Measurements from ENCODE around the gene HSPH1. TPM values are rescaled to one million over a fixed set of nuclear protein-coding genes. Genes with fewer than 3 reads are reported as not detected.

Gene HSPH1
- 30.5 and 53.4 TPM in 2 replicates for total RNA-seq

DNA sequence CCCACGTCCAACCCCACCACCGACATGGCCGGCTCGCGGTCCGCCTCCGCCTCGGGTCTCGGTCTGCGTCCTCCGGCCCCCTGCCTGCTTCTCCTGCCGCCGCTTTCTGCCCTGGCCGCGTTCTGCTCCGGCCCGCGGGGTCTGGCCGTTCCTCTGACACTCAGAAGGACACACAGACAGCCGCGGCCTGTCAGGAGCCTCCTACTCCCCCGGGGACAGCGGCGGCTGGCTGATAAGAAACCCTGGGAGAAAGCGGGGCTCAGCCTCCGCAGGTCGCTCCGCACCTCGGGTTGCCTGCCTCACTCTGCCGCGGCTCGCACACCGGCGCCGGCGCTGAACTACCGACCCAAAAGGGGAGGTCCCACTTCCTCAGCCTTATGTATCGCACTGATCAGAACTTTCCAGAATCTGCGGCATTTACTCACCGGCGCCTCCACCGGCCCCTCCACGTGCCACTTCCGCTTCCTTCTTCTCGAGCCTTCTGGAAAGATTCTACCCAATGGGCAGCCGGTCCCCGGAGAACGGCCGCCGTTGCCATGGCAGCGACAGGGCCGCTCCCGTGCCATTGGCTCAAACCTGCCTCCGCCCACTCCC, at the start of gene HSPH1:
Gene HSPH1, minus strand, starts transcription at position 348 of the 594 bp plus-strand sequence. Its CDS starts 322 bp downstream, at position 26.
- peak; percentile 98 for DNase-seq (ENCODE audit: low read depth in 2 of 2)

DNA sequence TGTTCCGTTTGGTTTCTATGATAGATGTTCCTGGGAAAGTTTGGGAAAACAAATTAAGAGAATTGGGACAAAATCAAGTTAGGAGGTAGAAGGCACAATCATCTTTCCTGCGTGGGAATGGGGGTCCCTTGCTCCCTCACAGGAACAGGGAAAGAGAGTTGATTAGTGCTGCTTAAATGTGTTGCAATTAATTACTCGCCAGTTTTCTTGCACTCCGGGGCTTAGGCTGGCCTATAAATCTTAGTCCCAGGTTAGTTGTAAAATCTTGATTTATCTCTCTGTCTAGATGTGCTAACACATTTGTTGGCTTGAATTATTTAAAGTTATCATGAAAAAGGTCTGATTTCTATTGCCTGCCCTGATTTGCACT, 48.1 kb upstream of the HSPH1 start:
- DNase-seq (ENCODE audit: low read depth in 2 of 2) = no peak

DNA sequence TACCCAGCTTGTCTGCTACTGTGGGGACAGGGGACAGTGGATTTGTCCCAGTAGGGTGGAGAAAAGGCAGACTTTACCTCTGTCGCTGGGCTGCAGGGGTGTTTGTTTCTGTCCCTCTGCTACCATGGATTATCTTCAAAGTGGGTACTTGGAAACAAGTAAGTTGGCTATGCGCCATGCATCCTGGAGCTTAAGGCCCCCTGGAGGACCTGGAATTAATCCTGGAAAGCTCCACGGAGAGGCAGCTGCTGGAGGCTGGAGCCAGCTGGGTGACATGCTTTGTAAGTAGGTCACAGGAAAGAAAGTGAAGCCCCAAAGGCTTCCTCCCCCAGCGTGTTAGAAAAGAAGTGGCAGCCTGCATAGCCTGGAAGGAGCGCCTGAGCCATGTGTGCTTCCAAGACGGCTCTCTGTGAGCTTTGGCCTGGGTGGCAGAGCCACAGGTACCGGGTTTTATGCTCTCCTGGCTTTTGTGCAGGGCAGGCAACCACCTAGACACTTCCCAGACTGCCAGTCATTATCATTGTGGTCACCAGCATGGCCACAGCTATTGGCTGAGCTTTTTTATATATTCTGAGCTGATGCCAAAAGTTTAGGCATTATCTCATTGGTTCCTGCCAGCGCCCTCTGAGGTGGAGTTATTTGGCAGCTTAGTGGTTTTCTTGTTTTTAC, 47.6 kb upstream of the HSPH1 start:
- peak; percentile 45 to 74 for DNase-seq (ENCODE audit: low read depth in 2 of 2)

DNA sequence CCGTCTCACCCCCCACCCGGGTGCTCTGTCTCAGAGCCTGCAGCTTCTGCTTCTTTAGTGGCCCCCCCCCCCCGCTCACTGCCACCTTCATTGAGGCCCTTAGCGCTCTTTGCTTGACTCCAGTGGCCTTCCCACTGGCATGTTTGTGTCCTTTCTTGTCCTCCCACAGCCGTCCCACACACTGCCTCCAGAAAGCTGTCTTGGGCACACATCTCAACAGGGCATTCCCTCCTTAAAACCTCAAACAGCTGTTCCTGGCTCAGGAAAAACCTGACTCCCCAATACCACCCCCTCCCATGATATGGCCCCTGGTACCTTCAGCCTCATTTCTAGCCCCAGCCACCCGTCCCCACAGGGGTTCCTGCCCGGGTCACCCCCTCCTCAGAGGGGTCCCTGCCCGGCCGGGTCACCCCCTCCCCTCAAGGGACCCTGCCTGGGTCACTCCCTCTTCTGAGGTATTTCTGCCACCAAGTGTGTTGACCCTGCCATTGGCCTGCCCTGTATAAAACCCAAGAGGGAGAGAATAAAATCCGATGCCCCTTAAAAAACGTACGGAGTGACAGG, 46.9 kb upstream of the HSPH1 start:
- DNase-seq (ENCODE audit: low read depth in 2 of 2) = no peak

DNA sequence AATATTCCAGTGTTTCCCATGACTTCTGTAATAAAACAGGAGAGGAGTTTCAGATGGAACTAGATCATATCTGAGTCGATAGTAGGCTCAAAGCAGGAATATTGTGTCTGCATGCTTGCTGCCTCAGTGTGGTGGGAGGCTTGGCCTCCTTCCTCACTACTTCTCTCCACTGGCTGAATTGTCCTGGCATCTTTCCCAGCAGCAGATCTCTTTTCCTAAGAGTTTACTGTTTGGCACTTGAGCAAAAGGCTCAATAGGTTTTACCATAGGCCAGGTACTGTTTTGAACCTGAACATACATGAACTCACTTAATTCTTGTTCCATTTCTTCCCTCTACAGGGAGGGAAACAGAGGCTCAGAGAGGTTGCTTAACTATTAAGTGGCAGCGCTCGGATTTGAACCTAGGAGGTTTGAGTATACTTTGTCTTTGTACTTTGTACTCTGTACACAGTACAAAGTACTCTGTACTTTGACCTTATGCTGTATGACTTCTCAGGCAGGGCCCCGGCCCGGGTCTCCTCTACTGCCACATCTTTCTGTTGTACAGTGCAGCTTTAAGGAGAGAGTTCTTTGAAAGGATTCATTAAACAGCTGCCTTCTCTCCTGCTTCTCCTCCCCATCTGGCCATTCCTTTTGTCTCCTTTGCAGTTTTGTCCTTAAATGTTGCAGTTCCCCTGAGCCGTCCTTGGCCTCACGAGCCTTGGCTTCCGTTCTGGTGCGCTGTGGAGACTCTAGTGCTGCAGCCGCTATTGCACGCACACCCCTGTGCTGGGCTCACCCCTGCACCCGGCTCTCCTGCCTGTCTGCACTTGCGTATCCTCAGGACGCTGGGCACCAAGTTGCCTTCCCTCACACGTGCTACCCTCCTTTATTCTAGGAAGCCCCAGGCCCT, 46.2 kb upstream of the HSPH1 start:
- no peak for DNase-seq (ENCODE audit: low read depth in 2 of 2)

DNA sequence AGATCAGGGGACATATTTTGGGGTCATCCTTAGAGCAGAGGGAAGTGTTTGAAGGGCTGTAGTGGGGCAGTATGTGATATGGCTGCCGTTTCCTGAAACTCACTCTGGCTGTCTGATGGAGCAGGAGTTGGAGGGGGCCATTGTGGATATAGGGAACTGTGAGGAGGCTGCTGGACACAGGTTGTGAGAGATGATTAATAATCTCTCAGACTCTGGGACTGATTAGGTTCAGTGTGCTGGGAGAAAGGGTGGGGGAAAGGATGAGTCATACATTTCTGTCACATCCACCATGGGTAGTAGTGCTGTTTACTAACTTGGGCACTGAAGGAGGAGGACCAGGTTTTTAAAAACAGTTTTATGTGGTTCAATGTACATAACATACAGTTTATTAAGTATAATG, 42.9 kb upstream of the HSPH1 start:
- DNase-seq (ENCODE audit: low read depth in 2 of 2) = peak; percentile 72 to 74

DNA sequence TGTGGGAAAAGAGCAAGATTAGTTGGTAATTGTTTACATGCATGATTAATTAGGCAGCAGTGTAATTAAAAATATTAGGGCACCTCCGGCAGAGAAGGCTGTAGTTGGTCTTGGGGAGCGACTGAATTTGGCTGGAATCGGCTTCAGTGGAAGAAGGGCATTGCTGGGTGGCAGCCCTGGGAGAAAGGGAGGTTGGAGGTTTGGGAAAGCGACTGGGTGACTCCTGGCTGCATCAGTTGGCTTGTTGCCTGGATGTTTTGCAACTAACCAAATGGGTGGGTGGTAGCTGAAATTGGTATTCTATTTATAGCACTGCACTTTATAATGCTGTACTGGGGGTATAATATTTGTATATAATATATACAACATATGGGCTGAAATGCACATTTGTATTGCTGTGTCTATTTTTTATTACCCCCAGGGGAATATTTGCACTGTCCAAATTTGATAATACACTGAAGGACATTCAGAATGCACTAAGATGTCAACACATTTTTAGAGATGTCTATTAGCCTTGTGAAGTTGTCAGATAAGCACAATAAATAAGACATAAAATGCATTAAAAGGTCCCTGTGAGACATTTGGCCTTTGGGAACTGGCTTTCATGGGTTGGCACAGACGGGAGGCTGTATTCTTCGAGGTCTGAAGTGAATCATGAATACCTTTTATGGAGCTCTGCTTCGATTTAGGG, 39.8 kb upstream of the HSPH1 start:
- peak in 1 of 2 donors; percentile 29 for DNase-seq (ENCODE audit: low read depth in 2 of 2)

DNA sequence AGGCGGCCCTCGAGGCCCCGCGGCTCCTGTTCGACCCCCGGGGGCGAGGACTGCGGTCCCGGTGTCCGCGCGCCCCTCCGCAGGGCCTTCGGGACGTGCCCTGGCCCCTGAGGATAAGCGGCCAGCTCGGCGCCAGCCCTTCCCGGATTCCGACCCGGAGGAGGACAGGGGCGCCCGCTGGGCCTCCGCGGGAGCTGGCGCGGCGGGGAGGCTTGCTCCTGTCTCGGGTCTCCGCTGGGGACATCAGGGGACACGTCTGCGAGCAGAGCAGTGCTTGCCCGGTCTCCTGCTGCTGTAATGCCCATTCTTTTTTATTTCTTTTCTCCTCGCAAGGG, 38.9 kb upstream of the HSPH1 start:
- DNase-seq (ENCODE audit: low read depth in 2 of 2) = peak in 1 of 2 donors; percentile 51

DNA sequence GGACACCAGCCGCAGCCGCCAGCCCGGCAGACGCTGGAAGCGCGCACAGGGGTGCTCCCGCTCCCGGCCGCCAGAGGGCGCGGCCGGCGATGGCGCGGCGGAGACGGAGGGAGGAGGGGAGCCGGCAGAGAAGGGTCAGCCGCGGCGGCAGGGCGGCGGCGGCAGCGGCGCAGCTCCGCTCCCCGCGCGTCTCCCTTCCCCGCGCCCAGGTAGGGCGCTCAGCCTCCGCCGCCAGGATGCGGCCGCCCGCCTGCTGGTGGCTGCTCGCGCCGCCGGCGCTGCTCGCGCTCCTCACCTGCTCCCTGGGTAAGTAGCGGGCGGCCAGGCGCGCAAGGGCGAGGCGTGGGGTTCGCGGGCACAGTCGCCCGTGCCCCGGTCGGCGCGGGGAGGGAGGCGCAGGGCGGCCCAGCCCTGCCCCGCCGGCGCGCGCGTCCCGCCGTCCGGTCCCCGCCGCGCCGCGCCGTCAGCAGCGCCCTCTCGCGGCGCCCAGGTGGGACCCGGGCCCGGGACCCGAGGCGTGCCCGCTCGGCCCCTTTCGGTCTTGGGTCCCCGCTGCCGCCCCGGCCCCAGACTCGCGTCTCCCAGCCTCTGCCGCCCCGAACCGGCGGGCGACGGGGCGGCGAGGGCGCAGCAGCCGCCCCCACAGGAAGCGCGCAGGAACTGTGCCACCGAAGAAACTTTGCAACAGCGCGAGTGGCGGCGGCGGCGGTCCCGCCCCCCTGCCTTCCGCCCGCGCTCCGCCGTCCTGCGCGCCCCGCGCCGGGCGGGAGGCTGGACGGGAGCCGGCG, 38.3 kb upstream of the HSPH1 start, which contains the start of gene B3GLCT:
Gene B3GLCT, plus strand, starts transcription at position 127 of the 788 bp plus-strand sequence. Its CDS starts 110 bp downstream, at position 237.
- DNase-seq (ENCODE audit: low read depth in 2 of 2) = peak; percentile 79 to 87

DNA sequence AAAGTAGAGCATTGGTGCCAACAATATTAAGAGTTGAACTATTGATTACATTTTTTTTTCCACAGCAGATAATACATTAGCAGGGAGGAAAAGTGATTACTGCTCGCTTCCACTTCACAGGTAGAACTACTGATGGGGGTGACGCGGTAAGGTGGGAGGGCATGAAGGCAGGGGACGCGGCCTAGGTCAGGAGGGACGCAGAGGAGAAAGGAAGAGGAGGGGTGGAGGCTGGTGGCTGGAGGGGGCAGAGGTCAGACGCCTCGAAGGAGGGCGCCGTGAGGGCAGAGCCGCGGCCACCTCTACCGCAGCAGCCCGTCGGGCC, 37.8 kb upstream of the HSPH1 start:
- no peak for DNase-seq (ENCODE audit: low read depth in 2 of 2)

DNA sequence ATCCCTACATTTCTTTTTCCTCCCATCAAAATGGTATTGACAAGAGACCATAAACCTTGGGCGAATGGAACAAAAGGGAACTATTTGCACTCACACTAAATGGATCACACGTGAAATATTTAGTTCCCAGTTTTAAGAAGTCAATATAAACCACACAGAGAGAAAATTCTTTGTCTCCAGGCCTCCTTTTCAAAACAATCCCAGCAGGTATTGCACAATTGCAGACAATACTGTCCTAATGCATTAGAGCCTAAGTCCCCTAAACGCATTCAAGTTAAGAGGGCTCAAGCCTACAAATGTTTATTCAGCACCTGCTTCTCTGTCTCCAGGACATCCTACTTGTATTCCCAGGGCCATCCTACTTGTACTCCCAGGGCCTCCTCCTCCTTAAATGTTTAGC, 36.8 kb upstream of the HSPH1 start:
- DNase-seq (ENCODE audit: low read depth in 2 of 2) = no peak

DNA sequence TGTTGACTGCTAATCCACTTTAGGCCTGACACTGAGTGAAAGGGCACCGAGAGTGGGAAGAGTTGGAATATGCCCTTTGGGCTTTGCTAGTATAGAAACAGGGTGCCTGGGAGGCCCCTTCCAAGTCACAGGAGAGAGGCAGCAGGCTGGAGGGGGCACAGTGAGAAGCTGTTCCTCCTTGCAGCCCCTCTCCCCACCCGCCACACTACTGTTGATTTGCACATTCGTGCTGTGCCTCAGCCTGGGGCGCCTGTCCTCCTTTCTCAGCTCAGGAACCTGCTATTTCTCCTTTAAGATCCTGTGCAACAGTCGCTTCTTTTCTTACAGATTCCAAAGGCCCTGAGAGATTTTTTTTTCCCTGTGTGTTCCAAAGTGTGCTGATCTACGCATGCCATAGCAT, 35.3 kb upstream of the HSPH1 start:
- no peak for DNase-seq (ENCODE audit: low read depth in 2 of 2)

DNA sequence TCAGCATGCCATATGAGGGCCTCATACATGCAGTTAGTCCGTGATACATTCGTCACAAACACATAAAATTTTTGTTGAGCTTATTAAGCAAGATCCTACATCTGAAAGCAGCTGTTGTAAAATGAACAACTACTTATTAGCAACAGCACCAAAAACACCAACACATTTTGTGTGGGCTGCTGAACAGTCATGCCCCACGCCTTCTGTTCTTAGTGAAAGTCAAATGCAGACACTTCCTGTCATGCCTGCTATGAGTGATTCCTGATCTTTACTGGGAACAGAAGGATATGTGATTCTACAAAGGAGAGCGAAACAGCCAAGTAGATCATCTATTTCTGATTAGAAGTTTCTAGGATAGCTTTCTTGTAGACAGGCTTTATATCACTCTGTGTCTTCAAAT, 33.9 kb upstream of the HSPH1 start:
- peak in 1 of 2 donors; percentile 10 for DNase-seq (ENCODE audit: low read depth in 2 of 2)

DNA sequence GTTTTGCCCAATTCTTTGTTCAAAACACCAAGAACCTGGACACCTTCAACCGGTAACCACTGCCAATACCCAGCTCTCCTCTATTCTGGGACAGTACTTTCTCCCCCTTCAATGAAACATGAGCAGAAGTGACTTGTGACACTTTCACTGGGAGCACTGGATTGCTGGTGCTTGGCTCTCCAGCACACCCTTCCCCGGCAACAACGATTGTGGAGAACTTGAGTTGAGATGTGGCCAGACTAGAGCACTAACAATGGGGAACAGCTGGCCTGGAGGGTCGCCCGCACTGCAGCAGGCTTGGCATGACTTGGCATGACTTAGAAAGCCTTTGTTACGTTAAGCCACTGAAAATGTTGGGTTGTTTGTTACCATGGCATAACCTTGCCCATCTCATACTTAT, 30.6 kb upstream of the HSPH1 start:
- no peak for DNase-seq (ENCODE audit: low read depth in 2 of 2)

DNA sequence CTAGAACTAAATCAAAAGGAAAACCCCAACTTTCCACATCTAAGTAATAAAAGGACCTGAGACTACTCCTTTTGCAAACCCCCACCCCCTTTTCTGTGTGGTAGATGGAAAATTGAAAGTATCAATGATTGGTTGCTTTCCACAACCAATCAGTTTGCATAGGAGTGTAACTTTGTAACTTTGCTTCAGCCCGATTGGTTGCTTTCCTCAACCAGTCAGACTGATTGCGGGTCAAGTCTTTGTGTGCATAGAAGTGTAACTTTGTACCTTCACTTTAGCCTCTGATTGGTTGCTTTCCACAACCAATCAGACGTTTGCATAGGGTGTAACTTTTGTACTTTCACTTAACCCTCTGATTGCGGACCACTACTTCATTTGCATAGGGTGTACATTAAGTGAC, 30.0 kb upstream of the HSPH1 start:
- DNase-seq (ENCODE audit: low read depth in 2 of 2) = no peak

DNA sequence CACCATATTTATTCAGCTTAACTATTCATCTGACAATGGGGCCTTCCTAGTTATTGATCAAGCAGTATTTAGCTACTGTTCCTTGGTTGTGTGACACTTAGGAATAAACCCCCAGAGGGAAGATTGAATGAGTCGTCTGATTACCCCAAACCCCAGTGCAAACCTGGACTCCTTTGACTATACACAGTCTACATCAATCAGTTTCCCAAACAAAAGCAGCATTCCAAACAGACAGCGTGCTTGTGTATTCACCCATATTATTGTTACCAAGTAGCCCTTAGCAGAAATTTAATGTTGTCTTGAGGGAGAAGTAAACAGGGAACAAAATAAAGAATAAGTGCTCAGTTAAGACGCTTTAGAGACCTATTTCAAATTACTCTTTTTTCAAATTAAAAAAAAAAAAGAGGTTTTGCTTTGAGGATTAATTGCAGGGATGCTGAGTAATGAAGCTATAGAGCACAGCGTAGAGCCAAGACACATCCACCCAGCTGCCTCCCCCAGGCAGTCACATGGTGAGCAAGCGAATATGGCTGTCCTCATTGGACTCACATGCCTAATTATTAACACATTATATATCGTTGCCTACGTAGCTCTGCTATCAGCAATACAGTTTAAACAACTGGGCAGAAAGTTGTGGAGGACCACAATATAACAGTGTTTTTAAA, 23.4 kb upstream of the HSPH1 start:
- DNase-seq (ENCODE audit: low read depth in 2 of 2) = no peak

DNA sequence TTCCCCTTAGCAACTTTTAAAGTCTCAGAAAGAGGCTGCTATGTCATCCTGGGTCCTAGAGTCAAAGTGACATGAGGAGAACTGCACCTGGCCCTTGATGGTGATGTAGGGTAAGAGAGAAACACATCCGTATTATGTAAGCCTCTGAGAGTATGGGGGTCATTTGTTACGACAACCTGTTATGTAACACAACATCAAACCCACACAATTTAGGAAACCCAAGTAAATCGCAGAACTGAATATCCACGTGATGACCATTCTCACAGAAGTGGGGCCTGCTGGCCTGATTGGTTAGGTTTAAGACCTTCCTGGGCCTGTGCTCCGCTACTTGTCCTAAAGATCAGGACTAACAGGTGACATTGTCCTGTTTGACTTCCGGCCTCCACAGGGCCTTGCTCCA, 22.7 kb upstream of the HSPH1 start:
- DNase-seq (ENCODE audit: low read depth in 2 of 2) = no peak

DNA sequence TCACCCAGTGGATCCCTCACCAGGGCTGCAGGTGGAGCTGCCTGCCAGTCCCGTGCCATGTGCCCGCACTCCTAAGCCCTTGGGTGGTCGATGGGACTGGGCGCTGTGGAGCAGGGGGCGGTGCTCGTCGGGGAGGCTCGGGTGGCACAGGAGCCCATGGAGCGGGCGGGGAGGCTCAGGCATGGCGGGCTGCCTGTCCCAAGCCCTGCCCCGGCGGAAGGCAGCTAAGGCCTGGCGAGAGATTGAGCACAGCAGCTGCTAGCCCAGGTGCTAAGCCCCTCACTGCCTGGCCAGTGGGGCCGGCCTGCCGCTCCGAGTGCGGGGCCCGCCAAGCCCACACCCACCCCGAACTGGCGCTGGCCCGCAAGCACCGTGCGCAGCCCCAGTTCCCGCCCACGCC, 21.3 kb upstream of the HSPH1 start:
- no peak for DNase-seq (ENCODE audit: low read depth in 2 of 2)

DNA sequence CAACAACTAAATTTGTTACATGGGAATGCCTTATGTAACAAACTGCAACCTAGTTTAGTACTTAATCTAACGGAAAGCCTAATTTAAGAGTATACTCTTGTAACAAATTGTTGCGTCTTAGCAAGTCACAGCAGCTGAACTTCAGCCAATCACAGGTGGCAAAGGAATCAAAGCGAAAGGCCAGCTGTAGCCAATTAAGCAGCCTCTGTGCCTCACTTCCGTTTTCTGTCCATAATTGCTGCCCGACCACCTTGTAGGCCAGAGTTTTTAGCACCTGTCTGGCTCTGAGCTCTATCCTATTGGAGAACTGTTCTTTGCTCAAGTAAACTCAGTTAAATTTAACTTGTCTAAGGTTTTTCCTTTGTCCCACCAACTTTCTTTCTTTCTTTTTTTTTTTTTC, 18.1 kb upstream of the HSPH1 start:
- DNase-seq (ENCODE audit: low read depth in 2 of 2) = no peak

DNA sequence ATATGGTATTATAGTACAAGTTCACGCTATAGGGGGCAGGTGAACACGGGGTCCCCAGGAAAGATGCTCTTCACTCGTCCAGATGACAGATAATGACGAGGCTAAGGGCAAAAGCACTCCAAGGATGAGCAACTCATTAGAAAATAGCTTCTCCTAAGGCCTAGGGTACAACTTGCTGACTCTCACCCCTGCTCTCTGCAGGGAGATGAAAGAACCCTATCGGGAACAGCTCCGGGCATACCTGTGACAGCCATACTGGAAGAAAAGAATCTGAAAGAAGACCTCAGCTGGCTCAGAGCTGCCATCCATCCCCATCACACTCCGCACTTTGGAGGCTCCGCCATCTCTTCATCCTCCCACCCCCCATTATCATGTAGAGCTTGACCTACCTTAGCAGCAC, 17.5 kb upstream of the HSPH1 start:
- no peak for DNase-seq (ENCODE audit: low read depth in 2 of 2)

All from lung microvascular endothelial cell (primary cell).